Endothelial cell of umbilical vein (primary cell): ENCODE measurements around the gene OR2L3. TPM values are rescaled to one million over a fixed set of nuclear protein-coding genes. Genes with fewer than 3 reads are reported as not detected.

Experiments used
- BruUV-seq: library from RNA; stranded (reverse); fragments of 400-500 nt; replicated peaks from 2 replicates; lab custom pipeline; 2021; lab: Mats Ljungman, UMichigan
- CTCF ChIA-PET: fragments of 300-600, 350-600 bp; sonication (Branson Sonifier 250); formaldehyde crosslinking; loops from one replicate; lab custom pipeline; 2021; ENCODE audit warnings: antibody characterized with exemption, inconsistent platforms; lab: Charles Lee
- POLR2A ChIA-PET: fragments of 300-600, 350-600 bp; sonication (Branson Sonifier 250); formaldehyde crosslinking; loops from one replicate; lab custom pipeline; 2021; ENCODE audit warnings: antibody characterized with exemption, inconsistent platforms; lab: Charles Lee
- DNase-seq: peaks from one replicate; pipeline ENCODE4 v3.0.0-alpha.2; 2011; ENCODE audit warnings: low read depth, low spot score
- FAIRE-seq: peaks from 2 replicates; lab custom pipeline; 2011; peaks lifted over from hg19 to GRCh38; lab: Jason Lieb, UNC
- H2AFZ ChIP-seq: 2 replicates; pipeline ENCODE4 v1.6.0; 2012; ENCODE audit warnings: low read depth, low read length, control low read depth, inconsistent platforms
- H3K27ac ChIP-seq: 2 replicates; pipeline ENCODE4 v1.5.1; 2011; ENCODE audit warnings: low read depth, mild to moderate bottlenecking, control low read depth, low read length, moderate library complexity; ENCODE audit not compliant: insufficient read depth
- H3K27me3 ChIP-seq, 2 experiments: 2 replicates each; pipeline versions ENCODE4 v1.6.0 to v1.6.1; 2011; ENCODE audit warnings: low read length in 2 of 2, mixed read lengths in 1 of 2; ENCODE audit not compliant: control insufficient read depth in 2 of 2, insufficient read depth in 2 of 2
- H3K36me3 ChIP-seq, 2 experiments: 2 replicates in 1 of 2; 3 replicates in 1 of 2; pipeline ENCODE4 v1.5.1; 2011; ENCODE audit warnings: low read length in 2 of 2, mild to moderate bottlenecking in 1 of 2, moderate library complexity in 1 of 2; ENCODE audit not compliant: control insufficient read depth in 2 of 2, insufficient read depth in 2 of 2; ENCODE audit errors: extremely low read depth in 1 of 2
- H3K4me1 ChIP-seq: 3 replicates; pipeline ENCODE4 v1.5.1; 2011; ENCODE audit warnings: mild to moderate bottlenecking, low read length; ENCODE audit not compliant: control insufficient read depth, insufficient read depth; ENCODE audit errors: extremely low read depth
- H3K4me2 ChIP-seq: 2 replicates; pipeline ENCODE4 v1.6.1; 2011; ENCODE audit warnings: low read length, control low read depth, mixed read lengths; ENCODE audit not compliant: insufficient read depth
- H3K4me3 ChIP-seq, 3 experiments: fragments of 200-600 bp in 1 of 3; sonication (generic), shearing (Covaris generic) in 1 of 3; replicated peaks in 1 of 3; 2 replicates each; pipeline ENCODE4 v1.5.1; 2011 to 2016; ENCODE audit warnings: control low read depth in 3 of 3, low read length in 3 of 3, mild to moderate bottlenecking in 2 of 3, inconsistent platforms in 1 of 3, low read depth in 1 of 3, moderate library complexity in 1 of 3; ENCODE audit not compliant: insufficient read depth in 1 of 3
- H3K79me2 ChIP-seq: 2 replicates; pipeline ENCODE4 v1.6.0; 2012; ENCODE audit warnings: low read length, inconsistent platforms; ENCODE audit not compliant: control insufficient read depth, insufficient read depth
- H3K9ac ChIP-seq: replicated peaks from 2 replicates; pipeline ENCODE3; 2011; ENCODE audit warnings: low read length, control low read depth; ENCODE audit not compliant: insufficient read depth; ENCODE audit errors: extremely low read depth
- H3K9me1 ChIP-seq: replicated peaks from 3 replicates; pipeline ENCODE4 v1.6.0; 2011; ENCODE audit warnings: mild to moderate bottlenecking, low read length; ENCODE audit not compliant: control insufficient read depth, insufficient read depth; ENCODE audit errors: extremely low read depth
- H3K9me3 ChIP-seq: replicated peaks from 2 replicates; pipeline ENCODE4 v1.5.1; 2012; ENCODE audit warnings: low read length, inconsistent platforms; ENCODE audit not compliant: control insufficient read depth, insufficient read depth
- H4K20me1 ChIP-seq: replicated peaks from 2 replicates; pipeline ENCODE3; 2011; ENCODE audit warnings: mild to moderate bottlenecking, low read length; ENCODE audit not compliant: control insufficient read depth, insufficient read depth; ENCODE audit errors: extremely low read depth
- EZH2 ChIP-seq: IDR thresholded peaks from 2 replicates; pipeline ENCODE4 v1.6.1; 2012; ENCODE audit warnings: borderline replicate concordance, low read depth, mild to moderate bottlenecking, moderate library complexity, low read length, inconsistent platforms; ENCODE audit not compliant: severe bottlenecking
- FOS ChIP-seq: IDR thresholded peaks from 2 replicates; pipeline ENCODE4 v1.6.1; 2011; ENCODE audit warnings: mild to moderate bottlenecking, low read length, moderate library complexity, borderline replicate concordance; ENCODE audit not compliant: insufficient read depth
- GATA2 ChIP-seq: IDR thresholded peaks from 2 replicates; pipeline ENCODE4 v1.7.0; 2011; ENCODE audit warnings: low read depth, mild to moderate bottlenecking, moderate library complexity, mixed read lengths, low read length; ENCODE audit not compliant: insufficient read length, insufficient read depth
- JUN ChIP-seq: IDR thresholded peaks from 2 replicates; pipeline ENCODE4 v1.6.1; 2011; ENCODE audit warnings: borderline replicate concordance, low read depth; ENCODE audit not compliant: insufficient read length, insufficient read depth
- MYC ChIP-seq: IDR thresholded peaks from one replicate; pipeline ENCODE4 v1.6.1; 2011; ENCODE audit warnings: mild to moderate bottlenecking, low read depth, low read length
- POLR2A ChIP-seq: IDR thresholded peaks from 2 replicates; pipeline ENCODE4 v1.6.1; 2012; ENCODE audit warnings: low read depth, mild to moderate bottlenecking, control low read depth, low read length
- POLR2AphosphoS5 ChIP-seq: IDR thresholded peaks from 2 replicates; pipeline ENCODE4 v1.6.1; 2012; ENCODE audit warnings: low read depth, mild to moderate bottlenecking, control low read depth, low read length, moderate library complexity; ENCODE audit not compliant: insufficient read depth
- dilution Hi-C: fragments of 300-500 bp; cut with MboI; formaldehyde crosslinking; loops from one replicate; pipeline ENCODE4 v1.15.0; 2019; ENCODE audit warnings: low sequenced_read_pairs; ENCODE audit not compliant: extremely low pct_ligation_motif_present
- intact Hi-C: fragments of 100-400 bp; cut with micrococcal nuclease; formaldehyde crosslinking; loops from one replicate; pipeline ENCODE4 v1.10.0; 2022
- polyA plus RNA-seq, 4 experiments: library from polyadenylated mRNA; depleted of rRNA in 3 of 4; stranded (reverse) in 3 of 4; unstranded in 1 of 4; fragments of >200 nt; gene quantifications; 2 replicates each; pipeline versions ENCODE4 v1.2.1 to v1.2.3, GENCODE V29; 2011 to 2012; ENCODE audit warnings: missing spikeins in 1 of 4
- total RNA-seq: library from RNA; stranded (reverse); gene quantifications from 2 replicates; pipeline ENCODE4 v1.2.3, GENCODE V29; 2021
- TF ChIP-seq, protein P1 (sequence below): IDR thresholded peaks from 2 replicates; pipeline ENCODE4 v1.6.1; 2011; ENCODE audit not compliant: insufficient read depth, insufficient read length
- TF ChIP-seq, protein P2 (sequence below), 2 donors: IDR thresholded peaks; 1 replicate in 1 of 2; 2 replicates in 1 of 2; pipeline ENCODE4 v1.5.1; 2011; ENCODE audit warnings: low read length in 2 of 2, mild to moderate bottlenecking in 2 of 2, moderate library complexity in 2 of 2, control low read depth in 1 of 2, inconsistent platforms in 1 of 2, low read depth in 1 of 2; ENCODE audit not compliant: insufficient read depth in 1 of 2; ENCODE audit errors: extremely low read depth in 1 of 2

The OR2L3 gene
- total and polyA plus RNA-seq, 2 donors (not counting 3 experiments of a cell fraction or from before 2014, with no cell fraction given): not detected

DNA sequence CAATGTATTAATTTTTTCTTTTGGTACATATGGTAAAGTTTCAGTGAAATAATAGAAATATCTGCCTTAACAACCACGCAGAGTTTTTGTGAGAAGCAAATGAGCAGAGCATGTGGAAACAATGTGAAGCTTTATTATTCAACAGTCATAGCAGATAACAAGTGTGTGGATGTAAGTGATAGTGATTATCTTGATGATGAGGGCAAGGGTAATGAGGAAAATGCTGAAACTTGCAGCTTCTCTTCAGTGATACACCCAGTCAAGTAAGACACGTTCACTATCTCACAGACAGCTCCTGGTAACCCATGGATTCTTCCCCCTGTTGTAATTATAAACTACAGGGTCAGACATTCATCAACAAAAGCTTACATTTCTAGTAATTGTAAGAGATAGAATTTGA lies 47.8 kb upstream of the OR2L3 start:
- ChIA-PET CTCF (no interaction called here), POLR2A (no interaction called here)
- TF ChIP-seq, protein P1, sequence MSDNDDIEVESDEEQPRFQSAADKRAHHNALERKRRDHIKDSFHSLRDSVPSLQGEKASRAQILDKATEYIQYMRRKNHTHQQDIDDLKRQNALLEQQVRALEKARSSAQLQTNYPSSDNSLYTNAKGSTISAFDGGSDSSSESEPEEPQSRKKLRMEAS: no peak
- TF ChIP-seq GATA2 (no peak), EZH2 (no peak), MYC (no peak), POLR2A (no peak), POLR2AphosphoS5 (no peak), JUN (no peak), FOS (no peak)
- TF ChIP-seq, protein P2, sequence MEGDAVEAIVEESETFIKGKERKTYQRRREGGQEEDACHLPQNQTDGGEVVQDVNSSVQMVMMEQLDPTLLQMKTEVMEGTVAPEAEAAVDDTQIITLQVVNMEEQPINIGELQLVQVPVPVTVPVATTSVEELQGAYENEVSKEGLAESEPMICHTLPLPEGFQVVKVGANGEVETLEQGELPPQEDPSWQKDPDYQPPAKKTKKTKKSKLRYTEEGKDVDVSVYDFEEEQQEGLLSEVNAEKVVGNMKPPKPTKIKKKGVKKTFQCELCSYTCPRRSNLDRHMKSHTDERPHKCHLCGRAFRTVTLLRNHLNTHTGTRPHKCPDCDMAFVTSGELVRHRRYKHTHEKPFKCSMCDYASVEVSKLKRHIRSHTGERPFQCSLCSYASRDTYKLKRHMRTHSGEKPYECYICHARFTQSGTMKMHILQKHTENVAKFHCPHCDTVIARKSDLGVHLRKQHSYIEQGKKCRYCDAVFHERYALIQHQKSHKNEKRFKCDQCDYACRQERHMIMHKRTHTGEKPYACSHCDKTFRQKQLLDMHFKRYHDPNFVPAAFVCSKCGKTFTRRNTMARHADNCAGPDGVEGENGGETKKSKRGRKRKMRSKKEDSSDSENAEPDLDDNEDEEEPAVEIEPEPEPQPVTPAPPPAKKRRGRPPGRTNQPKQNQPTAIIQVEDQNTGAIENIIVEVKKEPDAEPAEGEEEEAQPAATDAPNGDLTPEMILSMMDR (IDR thresholded peaks at IDR 0.05; ENCODE audit: extremely low read depth in 1 of 2, insufficient read depth in 1 of 2, low read depth in 1 of 2, low read length in 2 of 2): no peak
- intact Hi-C loops: no loop called here
- H3K27me3 ChIP-seq: no peaks in the 10 kb centered on the region
- no peaks in the 10 kb centered on the region for H3K9me1 ChIP-seq
- H3K4me2 ChIP-seq: no peak overlapping the region
- no peak overlapping the region for H3K4me3 ChIP-seq
- no TSS peak for BruUV-seq
- no peak overlapping the region for H3K9ac ChIP-seq
- DNase-seq: no peak
- no peaks in the 10 kb centered on the region for H4K20me1 ChIP-seq
- no peak overlapping the region for H3K27ac ChIP-seq
- no peak for FAIRE-seq
- no peaks in the 10 kb centered on the region for H3K4me1 ChIP-seq
- H3K79me2 ChIP-seq: no peaks in the 10 kb centered on the region
- no peak overlapping the region for H2AFZ ChIP-seq
- H3K36me3 ChIP-seq: no peaks in the 10 kb centered on the region
- H3K9me3 ChIP-seq: peaks cover 4% of the 10 kb centered on the region
- dilution Hi-C loops: no loop called here
